CD4-positive, alpha-beta T cell (primary cell): ENCODE results near the gene SOX5. TPM values are rescaled to one million over a fixed set of nuclear protein-coding genes. Genes with fewer than 3 reads are reported as not detected.

Experiments
- ATAC-seq: fragments of 200-7000 bp; cut with Tn5 transposase; one replicate; pipeline ENCODE4 v1.10.0; 2022; ENCODE audit warnings: mild to moderate bottlenecking; ENCODE audit not compliant: poor library complexity
- CTCF ChIA-PET: fragments of 350-600 bp; sonication (Branson Sonifier 250); formaldehyde crosslinking; loops from one replicate; lab custom pipeline; 2021; ENCODE audit warnings: antibody characterized with exemption, inconsistent platforms; lab: Charles Lee
- POLR2A ChIA-PET: fragments of 350-600 bp; sonication (Branson Sonifier 250); formaldehyde crosslinking; loops from one replicate; lab custom pipeline; 2021; ENCODE audit warnings: antibody characterized with exemption, inconsistent platforms; lab: Charles Lee
- DNase-seq, 14 experiments: peaks; one replicate each; pipeline ENCODE4 v3.0.0-alpha.2; 2013 to 2020; ENCODE audit warnings: mixed read lengths in 2 of 14
- H3K27ac ChIP-seq, 2 donors: one replicate each; pipeline versions ENCODE4 v1.5.1 to v1.7.0; 2013; ENCODE audit warnings: low read length in 2 of 2, low read depth in 1 of 2, mild to moderate bottlenecking in 1 of 2
- H3K27me3 ChIP-seq, 2 experiments: 1 replicate in 1 of 2; 2 replicates in 1 of 2; pipeline versions ENCODE4 v1.6.1 to v1.7.0; 2013; ENCODE audit warnings: low read length in 2 of 2, control low read depth in 1 of 2, mild to moderate bottlenecking in 1 of 2, moderate library complexity in 1 of 2; ENCODE audit not compliant: insufficient read depth in 2 of 2, control insufficient read depth in 1 of 2
- H3K36me3 ChIP-seq: one replicate; pipeline ENCODE4 v1.6.1; 2013; ENCODE audit warnings: low read length, control low read depth; ENCODE audit not compliant: insufficient read depth
- H3K4me1 ChIP-seq: one replicate; pipeline ENCODE4 v1.6.1; 2013; ENCODE audit warnings: low read length, control low read depth; ENCODE audit not compliant: insufficient read depth
- H3K4me3 ChIP-seq: one replicate; pipeline ENCODE4 v1.5.1; 2013; ENCODE audit warnings: mild to moderate bottlenecking, low read length, moderate library complexity
- H3K9me3 ChIP-seq, 2 experiments: 1 replicate in 1 of 2; 2 replicates in 1 of 2; pipeline versions ENCODE4 v1.6.1 to v1.7.0; 2013; ENCODE audit warnings: low read length in 2 of 2, mild to moderate bottlenecking in 2 of 2, control low read depth in 1 of 2, moderate library complexity in 1 of 2; ENCODE audit not compliant: control insufficient read depth in 1 of 2, insufficient read depth in 1 of 2
- H3K27ac Mint-ChIP-seq: one replicate; pipeline ENCODE4 v1.8.0; 2020; ENCODE audit warnings: mixed read lengths
- H3K27me3 Mint-ChIP-seq: one replicate; pipeline ENCODE4 v1.8.0; 2021; ENCODE audit warnings: mixed read lengths
- H3K36me3 Mint-ChIP-seq: one replicate; pipeline ENCODE4 v1.8.0; 2021; ENCODE audit warnings: low read depth, mixed read lengths
- H3K4me1 Mint-ChIP-seq: one replicate; pipeline ENCODE4 v1.8.0; 2021; ENCODE audit warnings: low read depth, mixed read lengths
- H3K4me3 Mint-ChIP-seq: one replicate; pipeline ENCODE4 v1.8.0; 2020; ENCODE audit warnings: mild to moderate bottlenecking, mixed read lengths
- H3K9me3 Mint-ChIP-seq: one replicate; pipeline ENCODE4 v1.8.0; 2020; ENCODE audit warnings: mixed read lengths
- CTCF ChIP-seq: fragments of 200-600 bp; IDR thresholded peaks from one replicate; pipeline ENCODE4 v1.8.0; 2022; ENCODE audit warnings: antibody characterized with exemption, mild to moderate bottlenecking
- intact Hi-C, 2 experiments: fragments of 100-400 bp; cut with DNase I in 1 of 2; cut with micrococcal nuclease in 1 of 2; formaldehyde crosslinking; loops; one replicate each; pipeline versions ENCODE4 v1.15.1 to v1.9.0; 2023 to 2025; cut with DNase I, micrococcal nuclease
- total RNA-seq, 174 experiments: library from RNA in 2 of 174; stranded (reverse) in 2 of 174; gene quantifications; one replicate each; pipeline ENCODE4 v1.2.3 and lab custom pipeline; 2021 to 2026

SOX5 gene
- total RNA-seq, 2 experiments from 2014 or later, result not detected

- peaks cover 7% of the 10 kb centered on the region for H3K9me3 Mint-ChIP-seq
- no peaks in the 10 kb centered on the region for H3K4me1 Mint-ChIP-seq
Measured at GRCh38 chr12:23648546-23648945, 300.9 kb downstream of the SOX5 start.

GRCh38 chr12:23640754-23641153 is 308.7 kb downstream of the SOX5 start:
- intact Hi-C loops, result no loop called here
- Histone ChIP-seq H3K36me3 (no peaks in the 10 kb centered on the region), H3K27ac (no peak overlapping the region), H3K4me3 (no peak overlapping the region), H3K9me3 (peaks cover 0 to 4% of the 10 kb centered on the region in 2 experiments), H3K27me3 (no peaks in the 10 kb centered on the region), H3K4me1 (no peaks in the 10 kb centered on the region)
- Mint-ChIP-seq H3K4me1 (no peaks in the 10 kb centered on the region), H3K36me3 (no peaks in the 10 kb centered on the region), H3K4me3 (no peak overlapping the region), H3K9me3 (peaks cover 12% of the 10 kb centered on the region), H3K27me3 (no peaks in the 10 kb centered on the region), H3K27ac (no peak overlapping the region)
- POLR2A ChIA-PET, result no interaction called here
- no peak for TF ChIP-seq CTCF
- no peak for ATAC-seq
- DNase-seq, result no peak
- CTCF ChIA-PET, result no interaction called here

More at GRCh38 chr12:23648546-23648945, 300.9 kb downstream of the SOX5 start:
- Histone ChIP-seq H3K27ac (no peak overlapping the region), H3K27me3 (no peaks in the 10 kb centered on the region), H3K9me3 (no peaks in the 10 kb centered on the region), H3K4me1 (no peaks in the 10 kb centered on the region), H3K4me3 (no peak overlapping the region), H3K36me3 (no peaks in the 10 kb centered on the region)
- TF ChIP-seq CTCF, result no peak
- DNase-seq (no peak), ATAC-seq (no peak)
- Mint-ChIP-seq H3K36me3 (no peaks in the 10 kb centered on the region), H3K27me3 (no peaks in the 10 kb centered on the region), H3K27ac (no peak overlapping the region), H3K4me3 (no peak overlapping the region)
- intact Hi-C loops, result no loop called here
- CTCF ChIA-PET, result no interaction called here
- POLR2A ChIA-PET, result no interaction called here

GRCh38 chr12:23634344-23634743 is 315.1 kb downstream of the SOX5 start:
- DNase-seq (no peak), ATAC-seq (no peak)
- TF ChIP-seq CTCF, result no peak
- Mint-ChIP-seq H3K36me3 (no peaks in the 10 kb centered on the region), H3K27ac (no peak overlapping the region), H3K4me1 (no peaks in the 10 kb centered on the region), H3K9me3 (peaks cover 7% of the 10 kb centered on the region), H3K27me3 (no peaks in the 10 kb centered on the region), H3K4me3 (no peak overlapping the region)
- Histone ChIP-seq H3K27me3 (no peaks in the 10 kb centered on the region), H3K4me3 (no peak overlapping the region), H3K9me3 (no peaks in the 10 kb centered on the region), H3K4me1 (no peaks in the 10 kb centered on the region), H3K27ac (no peak overlapping the region), H3K36me3 (no peaks in the 10 kb centered on the region)
- intact Hi-C loops, result no loop called here
- CTCF ChIA-PET, result no interaction called here
- POLR2A ChIA-PET, result no interaction called here
